ENCODE results near the gene SPCS2.
A peak's percentile ranks its signal among the peaks of the same experiment; 100 is the strongest.
"Not testable (repeated sequence)": the region's sequence is repeated elsewhere in the genome, so short reads cannot be mapped to it uniquely, and the experiment has no call there.

SPCS2 gene

GRCh38 chr11:74950374-74950969 lies 1.4 kb downstream of the SPCS2 start:
- no peak for DNase-seq

GRCh38 chr11:74951226-74951625 lies 2.2 kb downstream of the SPCS2 start:
- DNase-seq, result no peak

GRCh38 chr11:74952752-74953151 lies 3.7 kb downstream of the SPCS2 start:
- no peak for DNase-seq

GRCh38 chr11:74953451-74953850 lies 4.4 kb downstream of the SPCS2 start:
- DNase-seq, result no peak

GRCh38 chr11:74954199-74954598 lies 5.1 kb downstream of the SPCS2 start:
- no peak for DNase-seq

GRCh38 chr11:74956397-74957015 lies 7.4 kb downstream of the SPCS2 start:
- DNase-seq, result no peak

GRCh38 chr11:74957937-74958629 lies 9.0 kb downstream of the SPCS2 start:
- DNase-seq, result no peak

- not testable (repeated sequence) for DNase-seq
Measured at GRCh38 chr11:74960128-74960527, 11.1 kb downstream of the SPCS2 start.

- no peak for DNase-seq
Measured at GRCh38 chr11:74966651-74967050, 17.6 kb downstream of the SPCS2 start.

GRCh38 chr11:74970852-74971395 lies 21.9 kb downstream of the SPCS2 start:
- no peak for DNase-seq

GRCh38 chr11:74971424-74971823 lies 22.4 kb downstream of the SPCS2 start:
- peak in 1 of 14 donors; percentile 2 for DNase-seq

GRCh38 chr11:74978041-74978440 lies 29.0 kb downstream of the SPCS2 start:
- DNase-seq, result no peak

GRCh38 chr11:74980634-74981033 lies 31.6 kb downstream of the SPCS2 start:
- DNase-seq, result no peak

GRCh38 chr11:74981888-74982287 lies 32.8 kb downstream of the SPCS2 start:
- no peak for DNase-seq

GRCh38 chr11:74984070-74984469 lies 35.0 kb downstream of the SPCS2 start:
- DNase-seq, result no peak

GRCh38 chr11:74984730-74985129 lies 35.7 kb downstream of the SPCS2 start:
- no peak for DNase-seq

GRCh38 chr11:74988541-74989259 lies 39.6 kb downstream of the SPCS2 start, which contains the start of gene NEU3:
TSS of gene NEU3 (plus strand) at chr11:74988933. CDS start at chr11:74989061, 128 bp downstream.
- DNase-seq, result peak; percentile 19 to 81 (median 36)

GRCh38 chr11:74989260-74989638 lies 40.2 kb downstream of the SPCS2 start:
- DNase-seq, result no peak

- DNase-seq, result not testable (repeated sequence)
Measured at GRCh38 chr11:74990150-74990549, 41.1 kb downstream of the SPCS2 start.

- no peak for DNase-seq
Measured at GRCh38 chr11:74990941-74991340, 41.9 kb downstream of the SPCS2 start.

- DNase-seq, result no peak
Measured at GRCh38 chr11:74992852-74993251, 43.8 kb downstream of the SPCS2 start.

- DNase-seq, result no peak
Measured at GRCh38 chr11:75000975-75001354, 51.9 kb downstream of the SPCS2 start.

- no peak for DNase-seq
Measured at GRCh38 chr11:75001686-75002085, 52.6 kb downstream of the SPCS2 start.
